H1 (cell line): Measurements from ENCODE around the gene HORMAD2. TPM values are rescaled to one million over a fixed set of nuclear protein-coding genes. Genes with fewer than 3 reads are reported as not detected.

ENCODE experiments used
- CTCF ChIA-PET: fragments of 300-600 bp; sonication (Branson Sonifier 250); formaldehyde crosslinking; loops from one replicate; lab custom pipeline; 2021; ENCODE audit not compliant: partially characterized antibody; lab: Charles Lee
- POLR2A ChIA-PET: fragments of 300-600 bp; sonication (Branson Sonifier 250); formaldehyde crosslinking; loops from one replicate; lab custom pipeline; 2021; ENCODE audit warnings: inconsistent platforms; ENCODE audit not compliant: partially characterized antibody; lab: Charles Lee
- DNase-seq, 2 experiments: peaks; one replicate each; pipeline versions ENCODE4 v3.0.0 to v3.0.0-alpha.2; 2010 to 2022; ENCODE audit warnings: low spot score in 2 of 2, low read depth in 1 of 2, mixed read lengths in 1 of 2
- FAIRE-seq: peaks from 2 replicates; lab custom pipeline; 2011; peaks lifted over from hg19 to GRCh38; lab: Jason Lieb, UNC
- H2AFZ ChIP-seq: 2 replicates; pipeline ENCODE4 v1.8.1; 2012; ENCODE audit warnings: low read length, inconsistent platforms
- H2AK5ac ChIP-seq: 2 replicates; pipeline ENCODE4 v1.6.1; 2013; ENCODE audit warnings: low read depth, low read length
- H2BK120ac ChIP-seq: replicated peaks from 2 replicates; pipeline ENCODE3; 2013; ENCODE audit warnings: low read depth, low read length, inconsistent platforms
- H2BK12ac ChIP-seq: 2 replicates; pipeline ENCODE4 v1.6.1; 2013; ENCODE audit warnings: low read depth, low read length
- H2BK15ac ChIP-seq: 2 replicates; pipeline ENCODE4 v1.6.1; 2013; ENCODE audit warnings: low read length
- H2BK20ac ChIP-seq: 2 replicates; pipeline ENCODE4 v1.6.1; 2013; ENCODE audit warnings: low read length
- H2BK5ac ChIP-seq: 2 replicates; pipeline ENCODE4 v1.6.1; 2013; ENCODE audit warnings: low read depth, low read length
- H3K14ac ChIP-seq: 2 replicates; pipeline ENCODE4 v1.6.1; 2013; ENCODE audit warnings: inconsistent platforms; ENCODE audit not compliant: insufficient read length
- H3K18ac ChIP-seq: 2 replicates; pipeline ENCODE4 v1.6.1; 2013; ENCODE audit warnings: low read length; ENCODE audit errors: extremely low read depth
- H3K23ac ChIP-seq: 2 replicates; pipeline ENCODE4 v1.6.1; 2013; ENCODE audit warnings: inconsistent platforms; ENCODE audit not compliant: insufficient read length
- H3K23me2 ChIP-seq: 2 replicates; pipeline ENCODE4 v1.6.1; 2013; ENCODE audit warnings: low read depth, low read length
- H3K27ac ChIP-seq: 2 replicates; pipeline ENCODE4 v1.6.1; 2011; ENCODE audit warnings: low read depth, low read length, inconsistent platforms
- H3K27me3 ChIP-seq, 4 experiments: replicated peaks in 1 of 4; 1 replicate in 1 of 4; 2 replicates in 3 of 4; pipeline versions ENCODE4 v1.6.1 to v1.8.1; 2011 to 2013; ENCODE audit warnings: low read length in 3 of 4, mild to moderate bottlenecking in 3 of 4, inconsistent platforms in 2 of 4, mixed read lengths in 2 of 4, moderate library complexity in 1 of 4; ENCODE audit not compliant: control insufficient read depth in 3 of 4, insufficient read depth in 3 of 4; ENCODE audit errors: extremely low read depth in 1 of 4
- H3K36me3 ChIP-seq, 4 experiments: 2 replicates each; pipeline versions ENCODE4 v1.6.1 to v1.8.1; 2011 to 2013; ENCODE audit warnings: mild to moderate bottlenecking in 4 of 4, low read length in 3 of 4, moderate library complexity in 2 of 4, control low read depth in 1 of 4, inconsistent platforms in 1 of 4; ENCODE audit not compliant: insufficient read depth in 4 of 4, control insufficient read depth in 2 of 4
- H3K4ac ChIP-seq: replicated peaks from 2 replicates; pipeline ENCODE3; 2013; ENCODE audit warnings: low read length, low read depth, mixed read lengths, inconsistent platforms; ENCODE audit not compliant: insufficient read length
- H3K4me1 ChIP-seq, 4 experiments: replicated peaks in 1 of 4; 1 replicate in 1 of 4; 2 replicates in 3 of 4; pipeline versions ENCODE4 v1.6.1 to v1.8.1; 2011 to 2013; ENCODE audit warnings: low read length in 3 of 4, inconsistent platforms in 2 of 4, mixed read lengths in 1 of 4; ENCODE audit not compliant: insufficient read depth in 4 of 4, control insufficient read depth in 3 of 4
- H3K4me2 ChIP-seq, 2 experiments: 2 replicates each; pipeline versions ENCODE4 v1.6.1 to v1.8.1; 2011 to 2013; ENCODE audit warnings: low read depth in 2 of 2, low read length in 2 of 2, control low read depth in 1 of 2, inconsistent platforms in 1 of 2, mild to moderate bottlenecking in 1 of 2; ENCODE audit not compliant: insufficient read depth in 1 of 2
- H3K4me3 ChIP-seq, 4 experiments: fragments of 200-600, 300-600 bp in 1 of 4; sonication (generic), shearing (Covaris generic), sonication (Bioruptor Twin) in 1 of 4; 2 replicates each; pipeline versions ENCODE4 v1.5.1 to v1.8.1; 2011 to 2016; ENCODE audit warnings: low read length in 4 of 4, low read depth in 3 of 4, control low read depth in 2 of 4, inconsistent platforms in 2 of 4, mild to moderate bottlenecking in 2 of 4, mixed read lengths in 1 of 4, moderate library complexity in 1 of 4; ENCODE audit not compliant: insufficient read depth in 2 of 4; ENCODE audit errors: extremely low read depth in 1 of 4
- H3K56ac ChIP-seq: replicated peaks from 2 replicates; pipeline ENCODE3; 2013; ENCODE audit warnings: low read depth, mild to moderate bottlenecking, mixed read lengths, low read length, inconsistent platforms; ENCODE audit not compliant: insufficient read length
- H3K79me1 ChIP-seq: 2 replicates; pipeline ENCODE4 v1.6.1; 2013; ENCODE audit warnings: low read depth, low read length, control low read depth
- H3K79me2 ChIP-seq, 2 experiments: 2 replicates each; pipeline versions ENCODE4 v1.6.1 to v1.8.1; 2012 to 2013; ENCODE audit warnings: low read length in 2 of 2, mild to moderate bottlenecking in 2 of 2, inconsistent platforms in 1 of 2; ENCODE audit not compliant: insufficient read depth in 2 of 2, control insufficient read depth in 1 of 2
- H3K9ac ChIP-seq, 4 experiments: replicated peaks in 1 of 4; 1 replicate in 1 of 4; 2 replicates in 3 of 4; pipeline versions ENCODE4 v1.6.1 to v1.8.1; 2011 to 2013; ENCODE audit warnings: low read depth in 3 of 4, low read length in 3 of 4, control low read depth in 2 of 4, mild to moderate bottlenecking in 2 of 4, moderate library complexity in 2 of 4, inconsistent platforms in 1 of 4; ENCODE audit errors: extremely low read depth in 1 of 4
- H3K9me3 ChIP-seq, 2 experiments: 2 replicates each; pipeline versions ENCODE4 v1.6.1 to v1.8.1; 2012 to 2013; ENCODE audit warnings: mild to moderate bottlenecking in 2 of 2, moderate library complexity in 2 of 2, control low read depth in 1 of 2, inconsistent platforms in 1 of 2, low read depth in 1 of 2, low read length in 1 of 2, mixed read lengths in 1 of 2; ENCODE audit not compliant: insufficient read depth in 2 of 2
- H4K20me1 ChIP-seq, 2 experiments: replicated peaks in 1 of 2; 2 replicates each; pipeline versions ENCODE3 to v1.8.1; 2011 to 2013; ENCODE audit warnings: inconsistent platforms in 2 of 2, low read length in 2 of 2, mild to moderate bottlenecking in 1 of 2; ENCODE audit not compliant: insufficient read depth in 2 of 2, control insufficient read depth in 1 of 2
- H4K5ac ChIP-seq: 2 replicates; pipeline ENCODE4 v1.6.1; 2013; ENCODE audit warnings: low read length, low read depth, mixed read lengths, inconsistent platforms; ENCODE audit not compliant: insufficient read length
- H4K8ac ChIP-seq: 2 replicates; pipeline ENCODE4 v1.8.0; 2013; ENCODE audit warnings: mild to moderate bottlenecking, moderate library complexity, low read length, inconsistent platforms; ENCODE audit not compliant: insufficient read depth; ENCODE audit errors: extremely low read depth
- H4K91ac ChIP-seq: replicated peaks from 2 replicates; pipeline ENCODE3; 2013; ENCODE audit warnings: low read length, mixed read lengths, inconsistent platforms; ENCODE audit not compliant: insufficient read length
- CBX5 ChIP-seq: fragments of 300-800, 300-1000 bp; sonication (generic); IDR thresholded peaks from 2 replicates; pipeline ENCODE4 v1.7.1; 2016; ENCODE audit warnings: antibody characterized with exemption, low read length, low read depth
- CTBP2 ChIP-seq: IDR thresholded peaks from 2 replicates; pipeline ENCODE4 v1.7.0; 2011; ENCODE audit warnings: borderline replicate concordance, mild to moderate bottlenecking, moderate library complexity, mixed read lengths, low read length; ENCODE audit not compliant: insufficient read depth, insufficient read length
- MAFK ChIP-seq: IDR thresholded peaks from 2 replicates; pipeline ENCODE4 v1.6.1; 2012; ENCODE audit warnings: low read depth, mild to moderate bottlenecking, improper control_type of control experiment, low read length
- RNF2 ChIP-seq: fragments of 200-900, 300-1000 bp; sonication (generic); IDR thresholded peaks from 2 replicates; pipeline ENCODE4 v1.7.1; 2016; ENCODE audit warnings: borderline replicate concordance, low read depth, mild to moderate bottlenecking, antibody characterized with exemption, low read length; ENCODE audit not compliant: poor library complexity, severe bottlenecking; ENCODE audit errors: missing control alignments
- SAP30 ChIP-seq: fragments of 300-600 bp; sonication (generic); IDR thresholded peaks from 2 replicates; pipeline ENCODE4 v1.7.1; 2012; ENCODE audit warnings: low read length, moderate library complexity, mild to moderate bottlenecking, inconsistent platforms; ENCODE audit not compliant: insufficient read depth, insufficient replicate concordance
- SRF ChIP-seq: IDR thresholded peaks from 2 replicates; pipeline ENCODE4 v1.6.1; 2011; ENCODE audit warnings: mild to moderate bottlenecking, low read depth, low read length, moderate library complexity
- SUZ12 ChIP-seq: fragments of 200-600 bp; sonication (generic); IDR thresholded peaks from 2 replicates; pipeline ENCODE4 v1.6.1; 2012; ENCODE audit warnings: mild to moderate bottlenecking, inconsistent platforms, low read length, moderate library complexity, mixed read lengths
- TAF1 ChIP-seq: IDR thresholded peaks from 2 replicates; pipeline ENCODE4 v1.6.1; 2011; ENCODE audit warnings: mild to moderate bottlenecking, low read depth, low read length
- TAF7 ChIP-seq: optimal IDR thresholded peaks from 2 replicates; pipeline ENCODE3; 2011; ENCODE audit warnings: low read depth, mild to moderate bottlenecking, inconsistent platforms, low read length, moderate library complexity, borderline replicate concordance
- WGBS, 2 experiments: shearing (Covaris generic) in 1 of 2; methylation state at CpG; one replicate each; pipeline versions ENCODE4 v1.1.6 to v1.1.7; 2013 to 2015; ENCODE audit warnings: low lambda C conversion rate in 2 of 2, mixed read lengths in 2 of 2, inconsistent platforms in 1 of 2, low coverage in 1 of 2, missing lambda C conversion rate in 1 of 2; ENCODE audit not compliant: insufficient replicate concordance in 2 of 2, insufficient coverage in 1 of 2, insufficient read length in 1 of 2; ENCODE audit errors: extremely low coverage in 1 of 2, missing lambda C conversion rate in 1 of 2; 5-methylcytosine and 5-hydroxymethylcytosine counted together
- polyA plus RNA-seq, 7 experiments: library from polyadenylated mRNA; depleted of rRNA in 3 of 7; stranded (reverse) in 5 of 7; unstranded in 2 of 7; fragments of >200 nt in 5 of 7; fragments of 200-250 nt in 2 of 7; gene quantifications; 1 replicate in 5 of 7; 2 replicates in 1 of 7; 4 replicates in 1 of 7; pipeline versions ENCODE4 v1.2.1 to v1.2.3, GENCODE V29; 2011 to 2013; ENCODE audit warnings: missing spikeins in 2 of 7, mixed read lengths in 2 of 7
- total RNA-seq: library from RNA; stranded (reverse); fragmentation: NEBNext Ultra II Directional; extraction: Animal tissue kit (Norgen Biotek cat#: 25700); gene quantifications from 2 replicates; pipeline ENCODE4 v1.2.1, GENCODE V29; 2021

Gene HORMAD2
- total and polyA plus RNA-seq, 2 of the 8 experiments (the other 6 are each of a cell fraction or from before 2014, with no cell fraction given) = 0.03 TPM; not detected in 1

GRCh38 chr22:30054067-30054763 lies 26.0 kb upstream of the HORMAD2 start:
- 92% methylated on average over 10 of the region's 10 CpGs; no CpG with 5 or more reads in 1 of the 2 experiments for WGBS, 2 experiments
- no peak overlapping the region for H2BK20ac ChIP-seq
- H3K23ac ChIP-seq = no peak overlapping the region
- no peak overlapping the region for H2AFZ ChIP-seq
- H2BK15ac ChIP-seq = no peak overlapping the region
- H2AK5ac ChIP-seq = no peak overlapping the region
- FAIRE-seq (no peak), DNase-seq (no peak)
- H3K18ac ChIP-seq = no peak overlapping the region
- no peak overlapping the region for H3K4ac ChIP-seq
- POLR2A ChIA-PET = interaction anchor here (1.0 kb wide), 1 partner anchor 12 kb away, joined by 3 read pairs; no protein-coding TSS in a partner anchor
- H3K4me1 ChIP-seq = no peaks in the 10 kb centered on the region
- no peak overlapping the region for H2BK120ac ChIP-seq
- H3K4me3 ChIP-seq = no peak overlapping the region
- no peaks in the 10 kb centered on the region for H3K79me1 ChIP-seq
- H3K79me2 ChIP-seq = no peaks in the 10 kb centered on the region
- no peaks in the 10 kb centered on the region for H4K20me1 ChIP-seq
- no peaks in the 10 kb centered on the region for H3K23me2 ChIP-seq
- no peak overlapping the region for H2BK5ac ChIP-seq
- H3K14ac ChIP-seq = no peak overlapping the region
- no peak overlapping the region for H3K56ac ChIP-seq
- H3K9ac ChIP-seq = no peak overlapping the region
- no peak overlapping the region for H3K27ac ChIP-seq
- H4K8ac ChIP-seq = no peak overlapping the region
- no peak overlapping the region for H2BK12ac ChIP-seq
- CTCF ChIA-PET = interaction anchor here (0.9 to 1.3 kb wide), 4 partner anchors 9 to 361 kb away, joined by 3 read pairs; no protein-coding TSS in a partner anchor
- H3K9me3 ChIP-seq = no peaks in the 10 kb centered on the region
- H3K36me3 ChIP-seq = no peaks in the 10 kb centered on the region
- no peaks in the 10 kb centered on the region for H3K27me3 ChIP-seq
- H4K91ac ChIP-seq = no peak overlapping the region
- H3K4me2 ChIP-seq = no peak overlapping the region
- no peak overlapping the region for H4K5ac ChIP-seq
- TF ChIP-seq RNF2 (no peak), SUZ12 (no peak), SRF (no peak), SAP30 (no peak), TAF1 (no peak), CBX5 (no peak), TAF7 (no peak), CTBP2 (no peak), MAFK (no peak)
